Endothelial cell (in vitro differentiated cells): ENCODE results near the gene FILIP1. TPM values are rescaled to one million over a fixed set of nuclear protein-coding genes. Genes with fewer than 3 reads are reported as not detected.

Experiments used
- DNase-seq: peaks from one replicate; pipeline ENCODE4 v3.0.0; 2021; ENCODE audit warnings: low spot score
- H3K27ac Mint-ChIP-seq: one replicate; pipeline ENCODE4 v1.8.0; 2021; ENCODE audit warnings: mixed read lengths, inconsistent platforms; ENCODE audit not compliant: unreplicated experiment
- H3K27me3 Mint-ChIP-seq: one replicate; pipeline ENCODE4 v1.8.0; 2021; ENCODE audit warnings: mild to moderate bottlenecking, moderate library complexity, mixed read lengths, inconsistent platforms; ENCODE audit not compliant: unreplicated experiment
- H3K36me3 Mint-ChIP-seq: one replicate; pipeline ENCODE4 v1.8.0; 2021; ENCODE audit warnings: mild to moderate bottlenecking, low read depth, mixed read lengths, inconsistent platforms; ENCODE audit not compliant: unreplicated experiment
- H3K4me1 Mint-ChIP-seq: one replicate; pipeline ENCODE4 v1.8.0; 2021; ENCODE audit warnings: mild to moderate bottlenecking, mixed read lengths, inconsistent platforms; ENCODE audit not compliant: unreplicated experiment
- H3K4me3 Mint-ChIP-seq: one replicate; pipeline ENCODE4 v1.8.0; 2021; ENCODE audit warnings: mild to moderate bottlenecking, mixed read lengths, inconsistent platforms; ENCODE audit not compliant: unreplicated experiment
- H3K9me3 Mint-ChIP-seq: one replicate; pipeline ENCODE4 v1.8.0; 2021; ENCODE audit warnings: mixed read lengths, inconsistent platforms; ENCODE audit not compliant: unreplicated experiment
- total RNA-seq: library from RNA; stranded (reverse); fragmentation: NEBNext Ultra II Directional; extraction: Animal tissue kit (Norgen Biotek cat#: 25700); gene quantifications from one replicate; pipeline ENCODE4 v1.2.1, GENCODE V29; 2021; ENCODE audit not compliant: unreplicated experiment
- TF ChIP-seq, protein P1 (sequence below): fragments of 200-600 bp; sonication (generic); IDR thresholded peaks from one replicate; pipeline ENCODE4 v1.5.0; 2021; ENCODE audit warnings: antibody characterized with exemption; ENCODE audit not compliant: unreplicated experiment

Gene FILIP1
- total RNA-seq, 1 donor from 2014 or later: 32.0 TPM

DNA sequence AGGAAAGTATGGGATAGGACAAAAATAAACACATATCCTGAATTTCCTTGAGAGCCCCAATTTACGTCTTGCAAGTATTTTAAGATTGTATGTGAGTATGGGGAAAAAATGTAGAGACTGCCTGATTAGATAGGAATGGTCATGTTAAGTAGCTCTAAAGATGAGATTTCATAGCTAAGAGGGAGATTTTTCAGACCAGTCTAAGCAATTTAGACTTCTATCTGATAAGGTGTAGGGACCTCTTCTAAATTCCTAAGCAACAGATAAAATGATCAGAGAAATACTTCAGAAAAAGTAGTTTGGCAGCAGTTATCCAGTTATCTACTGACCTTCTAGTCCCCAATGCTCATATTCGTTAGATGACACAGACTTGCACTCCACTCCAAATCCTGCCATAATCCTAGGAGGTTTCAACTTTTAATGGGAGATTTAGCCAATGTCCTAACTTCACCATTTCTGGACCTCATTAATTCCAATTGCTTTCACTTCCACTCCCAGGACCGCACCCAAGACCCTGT is 90.0 kb downstream of the FILIP1 start:
- TF ChIP-seq, protein P1, sequence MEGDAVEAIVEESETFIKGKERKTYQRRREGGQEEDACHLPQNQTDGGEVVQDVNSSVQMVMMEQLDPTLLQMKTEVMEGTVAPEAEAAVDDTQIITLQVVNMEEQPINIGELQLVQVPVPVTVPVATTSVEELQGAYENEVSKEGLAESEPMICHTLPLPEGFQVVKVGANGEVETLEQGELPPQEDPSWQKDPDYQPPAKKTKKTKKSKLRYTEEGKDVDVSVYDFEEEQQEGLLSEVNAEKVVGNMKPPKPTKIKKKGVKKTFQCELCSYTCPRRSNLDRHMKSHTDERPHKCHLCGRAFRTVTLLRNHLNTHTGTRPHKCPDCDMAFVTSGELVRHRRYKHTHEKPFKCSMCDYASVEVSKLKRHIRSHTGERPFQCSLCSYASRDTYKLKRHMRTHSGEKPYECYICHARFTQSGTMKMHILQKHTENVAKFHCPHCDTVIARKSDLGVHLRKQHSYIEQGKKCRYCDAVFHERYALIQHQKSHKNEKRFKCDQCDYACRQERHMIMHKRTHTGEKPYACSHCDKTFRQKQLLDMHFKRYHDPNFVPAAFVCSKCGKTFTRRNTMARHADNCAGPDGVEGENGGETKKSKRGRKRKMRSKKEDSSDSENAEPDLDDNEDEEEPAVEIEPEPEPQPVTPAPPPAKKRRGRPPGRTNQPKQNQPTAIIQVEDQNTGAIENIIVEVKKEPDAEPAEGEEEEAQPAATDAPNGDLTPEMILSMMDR: no peak
- peaks cover 5% of the 10 kb centered on the region for H3K27me3 Mint-ChIP-seq
- DNase-seq: no peak
- no peak overlapping the region for H3K4me3 Mint-ChIP-seq
- H3K36me3 Mint-ChIP-seq: peaks cover 6% of the 10 kb centered on the region
- peaks cover 19% of the 10 kb centered on the region for H3K4me1 Mint-ChIP-seq
- no peak overlapping the region for H3K27ac Mint-ChIP-seq
- H3K9me3 Mint-ChIP-seq: no peaks in the 10 kb centered on the region

DNA sequence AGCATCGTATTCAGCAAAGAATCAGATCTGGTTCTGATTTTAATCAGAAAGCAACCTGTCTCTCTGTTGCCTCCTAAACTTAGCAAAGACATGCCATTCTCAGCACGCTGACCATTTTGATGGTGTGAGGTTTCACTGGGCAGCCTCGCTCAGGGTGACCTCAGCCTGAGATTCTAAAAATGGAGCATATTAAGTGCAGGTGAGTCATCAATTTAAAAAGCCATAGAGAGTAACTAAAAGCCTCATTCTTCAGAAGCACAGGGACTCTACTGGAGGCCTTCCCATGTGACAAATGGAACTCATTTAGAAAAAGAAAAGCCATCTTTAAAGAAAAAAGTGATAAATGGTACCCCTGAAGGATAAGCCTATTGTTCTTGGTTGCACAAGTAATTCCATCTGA is 91.3 kb downstream of the FILIP1 start:
- Mint-ChIP-seq H3K27ac (no peak overlapping the region), H3K27me3 (peaks cover 5% of the 10 kb centered on the region), H3K4me3 (no peak overlapping the region), H3K9me3 (no peaks in the 10 kb centered on the region), H3K36me3 (peaks cover 5% of the 10 kb centered on the region), H3K4me1 (peaks cover 28% of the 10 kb centered on the region)
- DNase-seq: no peak
- TF ChIP-seq, protein P1: no peak

DNA sequence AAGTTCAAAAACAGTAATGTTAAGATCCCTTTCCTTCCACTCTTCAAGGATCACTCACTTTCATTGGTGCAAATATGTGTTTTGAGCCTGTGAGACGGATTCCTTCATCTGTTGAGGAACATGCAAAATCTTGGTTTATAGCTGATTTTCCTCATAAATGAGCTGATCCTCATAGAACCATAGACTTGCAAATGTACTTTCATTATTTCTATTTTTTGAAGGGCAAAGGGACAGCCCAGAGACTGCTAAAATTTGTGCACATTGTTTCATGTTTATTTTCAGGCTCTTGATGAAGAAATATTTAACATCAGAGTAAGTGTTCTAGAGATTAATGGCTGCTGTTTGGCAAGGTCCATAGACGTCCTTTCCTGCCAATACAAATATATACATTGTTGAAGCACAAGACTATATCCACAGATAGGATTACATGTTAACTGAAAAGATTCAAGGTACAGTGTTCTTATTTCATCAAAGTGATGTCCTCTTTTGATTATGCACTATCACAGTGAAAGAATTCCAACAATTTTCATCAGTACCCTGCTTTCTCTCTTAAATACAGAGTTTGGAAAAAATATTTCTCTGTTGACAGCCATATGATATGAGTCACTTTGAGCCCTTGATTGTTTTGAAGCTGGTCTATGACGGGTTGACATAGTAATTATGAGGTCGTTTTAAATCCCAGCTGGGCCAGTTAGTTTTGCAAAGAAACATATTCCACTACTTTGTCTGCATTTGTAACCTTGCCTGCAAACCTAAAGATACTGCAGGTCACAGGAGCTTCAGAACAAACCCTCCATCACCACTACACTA is 95.7 kb downstream of the FILIP1 start:
- H3K27me3 Mint-ChIP-seq: no peaks in the 10 kb centered on the region
- no peak overlapping the region for H3K4me3 Mint-ChIP-seq
- no peak for DNase-seq
- no peak overlapping the region for H3K27ac Mint-ChIP-seq
- H3K4me1 Mint-ChIP-seq: peaks cover 36% of the 10 kb centered on the region
- peaks cover 6% of the 10 kb centered on the region for H3K36me3 Mint-ChIP-seq
- H3K9me3 Mint-ChIP-seq: no peaks in the 10 kb centered on the region
- TF ChIP-seq, protein P1: no peak

DNA sequence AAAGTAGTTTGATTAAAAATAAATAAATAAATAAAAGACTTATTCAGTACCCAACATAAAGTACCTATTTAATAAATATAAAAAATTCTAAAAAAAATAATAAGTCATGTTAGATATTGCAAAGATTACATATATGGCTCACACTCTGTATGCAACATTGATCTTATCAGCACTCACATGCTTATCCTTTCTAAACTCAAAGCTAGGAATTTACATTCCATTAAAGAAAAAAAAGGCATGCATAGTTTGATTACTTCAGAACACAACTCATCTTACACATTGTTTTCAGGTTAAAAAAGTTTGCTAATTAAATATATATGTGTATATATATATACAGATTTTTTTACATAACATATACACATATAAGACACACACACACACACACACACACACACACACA is 96.4 kb downstream of the FILIP1 start:
- TF ChIP-seq, protein P1: no peak
- Mint-ChIP-seq H3K9me3 (no peaks in the 10 kb centered on the region), H3K27ac (no peak overlapping the region), H3K36me3 (peaks cover 6% of the 10 kb centered on the region), H3K27me3 (no peaks in the 10 kb centered on the region), H3K4me3 (no peak overlapping the region), H3K4me1 (peaks cover 36% of the 10 kb centered on the region)
- DNase-seq: no peak

DNA sequence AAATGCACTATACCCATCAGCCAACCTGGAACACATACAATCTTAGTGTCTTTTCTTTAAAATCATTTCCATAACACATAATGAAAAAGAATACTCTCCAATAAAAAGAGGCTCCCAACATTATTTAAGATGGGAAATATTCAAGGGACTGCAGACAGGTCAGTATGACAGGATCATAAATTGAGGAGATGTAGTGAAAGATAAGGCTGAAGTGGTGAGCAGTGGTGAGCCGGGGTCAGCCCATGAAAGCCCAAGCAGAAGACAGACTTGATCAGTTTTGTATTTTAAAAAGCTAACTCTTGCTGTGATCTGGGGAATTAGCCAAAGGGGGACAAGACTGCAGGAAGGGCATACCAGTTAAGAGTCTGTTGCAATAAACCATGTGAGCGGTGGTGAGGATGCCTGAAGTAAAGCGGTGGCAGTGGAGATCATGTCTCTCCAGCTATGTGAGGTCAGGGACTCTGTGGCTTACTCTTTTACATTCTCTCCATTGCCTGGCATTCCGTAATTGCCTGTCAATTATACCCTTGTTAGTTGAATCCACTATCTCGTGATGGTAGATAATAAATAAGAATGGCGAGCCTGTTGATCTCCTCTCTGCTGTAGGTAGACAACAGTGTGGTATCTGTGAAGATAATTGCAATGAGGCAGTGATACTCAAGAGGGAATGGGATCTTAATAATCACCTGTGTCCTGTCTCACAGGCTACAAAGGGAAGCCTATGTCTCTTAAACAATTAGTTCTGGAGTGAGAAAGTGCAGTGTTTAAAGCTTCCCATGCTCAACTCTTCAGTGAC is 97.4 kb downstream of the FILIP1 start:
- TF ChIP-seq, protein P1: no peak
- H3K4me3 Mint-ChIP-seq: no peak overlapping the region
- DNase-seq: no peak
- peaks cover 6% of the 10 kb centered on the region for H3K36me3 Mint-ChIP-seq
- no peak overlapping the region for H3K27ac Mint-ChIP-seq
- peaks cover 35% of the 10 kb centered on the region for H3K4me1 Mint-ChIP-seq
- H3K27me3 Mint-ChIP-seq: no peaks in the 10 kb centered on the region
- no peaks in the 10 kb centered on the region for H3K9me3 Mint-ChIP-seq
